Sigmoid colon (tissue), 3 donors: ENCODE data around the gene C16orf96.

Experiments
- CTCF ChIP-seq, 4 experiments: fragments of 450-650 bp in 3 of 4; fragments of 200-600 bp in 1 of 4; IDR thresholded peaks; one replicate each; pipeline ENCODE4 v1.5.1; 2016 to 2019; ENCODE audit warnings: antibody characterized with exemption in 4 of 4, mild to moderate bottlenecking in 3 of 4, moderate library complexity in 2 of 4
- POLR2A ChIP-seq, 2 donors: fragments of 450-650 bp; IDR thresholded peaks; one replicate each; pipeline ENCODE4 v1.6.1; 2016; ENCODE audit warnings: antibody characterized with exemption in 2 of 2, mild to moderate bottlenecking in 2 of 2, moderate library complexity in 2 of 2

GRCh38 chr16:4588961-4589360 is 32.8 kb downstream of the C16orf96 start:
- TF ChIP-seq CTCF (IDR thresholded peaks at IDR 0.05), result no peak
- no peak for TF ChIP-seq POLR2A (IDR thresholded peaks at IDR 0.05)
